Activated effector memory CD4-positive, alpha-beta T cell treated with Interleukin-2 at 50 U/mL for 16 hours (primary cell): ENCODE results near the gene RMC1.
A peak's percentile ranks its signal among the peaks of the same experiment; 100 is the strongest.
"Not testable (repeated sequence)": the region's sequence is repeated elsewhere in the genome, so short reads cannot be mapped to it uniquely, and the experiment has no call there.

Experiments
- DNase-seq: peaks from one replicate; pipeline ENCODE4 v3.0.0-alpha.2; 2020

Gene RMC1

GRCh38 chr18:23498877-23499276 is 4.4 kb upstream of the RMC1 start:
- peak; percentile 51 for DNase-seq

DNA sequence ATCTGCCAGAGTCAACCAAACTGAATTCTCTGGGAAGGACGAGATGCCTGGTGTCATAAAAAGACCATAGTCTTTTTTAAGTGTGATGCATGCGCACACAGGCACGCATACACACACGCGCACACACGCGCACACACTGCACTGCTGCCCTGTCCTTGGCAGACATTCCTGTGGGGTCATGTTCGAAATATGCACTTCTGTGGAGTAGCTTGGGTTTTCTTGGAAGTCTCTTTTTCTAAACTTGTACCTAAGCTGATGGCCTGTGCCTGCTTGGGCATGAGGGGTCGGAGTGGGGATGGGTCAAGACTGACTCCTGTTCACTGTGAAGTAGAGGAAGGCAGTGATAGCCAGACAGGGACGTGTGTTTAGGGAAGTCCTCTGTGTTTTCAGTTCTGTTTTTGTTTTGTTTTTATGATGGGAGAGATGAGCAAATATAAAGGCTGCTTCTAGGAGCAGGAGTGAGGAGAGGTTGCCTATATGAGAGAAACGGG is 4.0 kb upstream of the RMC1 start:
- DNase-seq = no peak

DNA sequence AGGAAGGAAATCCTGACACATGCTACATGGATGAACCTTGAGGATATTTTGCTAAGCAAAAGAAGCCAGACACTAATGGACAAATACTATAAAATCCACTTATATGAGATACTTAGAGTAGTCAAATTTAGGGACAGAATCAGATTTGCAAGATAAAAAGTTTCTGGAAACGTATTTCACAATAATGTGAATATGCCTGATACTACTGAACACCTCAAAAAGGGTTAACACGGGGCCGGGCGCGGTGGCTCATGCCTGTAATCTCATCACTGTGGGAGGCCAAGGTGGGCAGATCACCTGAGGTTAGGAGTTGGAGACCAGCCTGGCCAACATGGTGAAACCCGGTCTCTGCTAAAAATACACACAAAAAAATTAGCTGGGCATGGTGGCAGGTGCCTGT is 1.7 kb upstream of the RMC1 start:
- DNase-seq = no peak

- no peak for DNase-seq
Measured at GRCh38 chr18:23502516-23503037, 734 bp upstream of the RMC1 start.

DNA sequence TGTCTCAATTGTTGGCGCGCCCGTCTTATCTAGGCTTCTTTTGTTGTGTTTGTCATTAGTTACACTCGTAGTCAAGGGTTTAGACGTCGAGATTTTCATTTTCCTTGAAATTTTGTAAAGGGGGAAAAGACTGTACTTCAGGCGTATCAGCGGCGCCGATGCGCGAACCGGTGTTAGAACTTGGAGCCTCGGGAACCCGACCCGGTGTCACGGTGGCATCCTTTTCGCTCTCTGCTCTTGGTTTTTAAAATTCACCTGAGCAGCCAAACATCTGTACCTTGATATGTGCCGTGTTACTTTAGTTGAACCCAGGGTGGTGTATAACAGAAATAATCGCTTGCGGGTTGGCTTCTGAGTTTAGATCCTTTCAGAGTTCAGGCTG is 643 bp downstream of the RMC1 start:
- no peak for DNase-seq

- no peak for DNase-seq
Measured at GRCh38 chr18:23504720-23505119, 1.4 kb downstream of the RMC1 start.

DNA sequence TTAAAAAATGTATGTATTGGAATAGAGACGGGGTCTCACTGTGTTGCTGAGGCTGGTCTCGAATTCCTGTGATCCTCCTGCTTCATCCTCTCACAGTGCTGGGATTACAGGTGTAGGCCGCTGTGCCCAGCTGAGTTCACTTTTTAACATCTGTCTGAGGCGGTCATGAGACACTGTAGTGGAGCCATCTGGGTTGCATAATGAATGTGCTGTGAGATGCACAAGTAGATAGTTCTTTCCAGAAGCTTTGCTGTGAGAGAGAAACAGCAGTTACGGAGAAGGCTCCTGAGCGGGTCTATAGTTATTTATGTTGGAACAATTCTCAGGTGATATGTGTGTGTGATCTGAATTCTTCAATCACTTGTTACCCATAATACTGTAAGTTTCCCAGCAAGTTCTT is 3.1 kb downstream of the RMC1 start:
- DNase-seq = no peak

DNA sequence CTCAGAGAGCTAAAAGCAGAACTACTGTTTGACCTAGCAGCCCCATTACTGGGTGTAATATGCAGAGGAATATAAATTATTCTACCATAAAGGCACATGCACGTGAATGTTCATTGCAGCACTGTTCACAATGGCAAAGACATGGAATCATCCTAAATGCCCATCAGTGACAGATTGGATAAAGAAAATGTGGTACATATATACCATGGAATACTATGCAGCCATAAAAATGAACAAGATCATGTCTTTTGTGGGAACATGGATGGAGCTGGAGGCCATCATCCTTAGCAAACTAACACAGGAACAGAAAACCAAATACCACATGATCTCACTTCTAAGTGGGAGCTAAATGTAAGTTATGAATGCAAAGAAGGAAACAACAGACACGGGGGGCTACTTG is 7.6 kb downstream of the RMC1 start:
- not testable (repeated sequence) for DNase-seq

GRCh38 chr18:23512216-23512615 is 8.9 kb downstream of the RMC1 start:
- DNase-seq = not testable (repeated sequence)

GRCh38 chr18:23512641-23513040 is 9.3 kb downstream of the RMC1 start:
- DNase-seq = no peak

- peak; percentile 58 for DNase-seq
Measured at GRCh38 chr18:23515911-23516546, 12.7 kb downstream of the RMC1 start.

- DNase-seq = no peak
Measured at GRCh38 chr18:23519734-23520133, 16.4 kb downstream of the RMC1 start.

- DNase-seq = no peak
Measured at GRCh38 chr18:23521271-23521670, 18.0 kb downstream of the RMC1 start.

DNA sequence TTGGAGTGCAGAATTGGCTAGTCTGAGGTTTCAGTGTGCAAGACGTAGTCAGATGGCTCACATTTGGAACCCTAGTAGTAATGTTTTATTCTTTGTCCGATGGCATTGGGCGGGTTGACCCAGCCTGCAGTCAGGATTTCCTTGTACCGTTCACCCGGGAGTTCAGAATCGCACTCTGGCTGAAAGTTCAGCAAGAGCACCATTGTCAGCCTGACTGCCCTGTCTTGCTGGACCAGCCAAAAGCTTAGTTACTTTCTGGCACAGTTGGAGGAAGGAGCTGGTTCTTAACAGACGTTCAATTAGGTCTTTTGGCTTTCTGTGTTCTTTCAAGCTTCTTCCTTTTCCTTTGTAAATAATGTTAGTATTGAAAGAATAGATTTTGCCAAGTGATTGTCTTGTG is 18.6 kb downstream of the RMC1 start:
- DNase-seq = no peak

- DNase-seq = no peak
Measured at GRCh38 chr18:23523429-23524212, 20.3 kb downstream of the RMC1 start.

DNA sequence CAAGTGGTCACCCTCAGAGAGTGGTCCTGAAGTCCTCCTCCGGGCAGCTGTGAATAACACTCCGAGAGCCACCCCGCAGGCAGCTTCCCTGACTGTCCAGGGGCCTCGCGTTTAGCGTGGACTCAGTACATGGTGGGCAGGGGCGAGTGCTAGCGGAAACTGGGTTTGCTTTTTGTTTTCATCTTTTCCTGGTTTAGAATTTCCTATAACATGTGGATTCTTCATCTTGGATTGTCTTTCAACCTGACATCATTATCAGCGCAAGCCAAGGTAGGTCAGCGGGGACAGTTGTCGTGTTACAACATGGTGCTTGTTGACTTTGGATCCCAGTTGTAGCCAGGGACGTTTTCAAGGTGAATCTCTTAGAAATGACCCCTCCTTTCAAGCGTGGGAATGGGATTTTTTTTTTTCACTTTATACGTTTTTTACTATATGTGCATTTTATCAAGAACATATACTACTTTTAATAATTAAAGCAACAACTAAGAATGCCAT is 20.9 kb downstream of the RMC1 start:
- DNase-seq = no peak

DNA sequence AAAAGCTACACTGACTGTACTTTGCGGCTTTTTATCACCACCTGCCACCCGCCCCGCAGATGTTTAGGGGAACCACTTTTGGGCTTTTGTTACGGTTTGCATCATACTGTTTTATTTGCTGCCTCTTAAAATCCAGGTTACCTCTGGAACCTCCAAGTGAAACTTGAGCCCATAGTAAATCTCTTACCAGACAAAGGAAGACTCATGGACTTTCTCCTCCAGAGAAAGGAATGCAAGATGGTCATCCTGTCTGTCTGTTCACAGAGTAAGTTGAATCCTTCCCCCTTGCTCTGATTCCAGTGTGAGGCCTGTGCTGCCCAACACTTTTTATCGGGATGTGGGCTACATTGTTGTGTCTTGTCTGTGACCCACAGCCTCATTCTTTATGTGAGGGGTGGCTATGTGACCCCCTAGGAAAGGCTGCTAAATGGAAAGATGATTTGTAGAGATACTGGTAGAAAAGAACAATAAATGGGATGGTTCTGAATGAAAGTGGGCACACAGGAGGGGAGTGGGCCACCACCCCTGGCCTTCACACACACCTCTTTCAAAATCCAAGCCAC is 23.3 kb downstream of the RMC1 start:
- no peak for DNase-seq

DNA sequence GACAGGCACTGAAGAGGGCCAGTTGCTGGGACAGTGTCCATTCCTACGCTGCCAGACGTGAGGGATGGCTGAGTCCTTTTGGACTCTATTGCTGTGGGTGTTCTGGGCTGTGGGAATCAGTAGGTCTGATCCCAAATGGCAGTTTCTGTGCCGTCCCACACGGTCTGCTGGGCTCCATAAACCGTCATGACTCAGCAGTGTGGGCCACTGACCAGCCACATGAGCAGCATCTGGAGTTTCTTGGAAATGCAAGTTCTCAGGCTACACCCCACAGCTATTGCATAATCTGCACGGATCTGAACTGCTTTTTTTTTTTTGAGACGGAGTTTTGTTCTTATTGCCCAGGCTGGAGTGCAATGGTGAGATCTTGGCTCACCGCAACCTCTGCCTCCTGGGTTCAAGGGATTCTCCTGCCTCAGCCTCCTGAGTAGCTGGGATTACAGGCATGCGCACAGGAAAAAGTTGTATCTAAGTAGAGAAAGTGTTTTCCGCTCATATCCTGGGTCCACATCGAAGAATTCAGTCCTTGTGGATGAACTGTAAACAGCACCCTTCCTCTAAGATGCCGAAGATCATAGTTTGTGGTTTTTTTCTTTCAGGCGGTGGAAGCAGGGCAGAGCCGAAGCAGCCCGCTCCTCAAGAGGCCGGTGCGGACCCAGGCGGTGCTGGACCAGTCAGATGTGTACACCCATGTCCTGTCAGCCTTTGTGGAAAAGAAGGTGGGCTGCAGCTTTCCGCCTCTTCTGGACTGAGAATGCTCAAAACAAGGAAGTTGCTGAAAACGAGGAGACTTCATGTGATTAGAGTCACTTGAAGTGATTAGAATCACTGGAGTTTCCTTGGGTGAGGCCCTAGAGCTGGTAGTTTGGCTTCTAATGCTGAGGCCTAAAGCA is 25.5 kb downstream of the RMC1 start:
- no peak for DNase-seq

DNA sequence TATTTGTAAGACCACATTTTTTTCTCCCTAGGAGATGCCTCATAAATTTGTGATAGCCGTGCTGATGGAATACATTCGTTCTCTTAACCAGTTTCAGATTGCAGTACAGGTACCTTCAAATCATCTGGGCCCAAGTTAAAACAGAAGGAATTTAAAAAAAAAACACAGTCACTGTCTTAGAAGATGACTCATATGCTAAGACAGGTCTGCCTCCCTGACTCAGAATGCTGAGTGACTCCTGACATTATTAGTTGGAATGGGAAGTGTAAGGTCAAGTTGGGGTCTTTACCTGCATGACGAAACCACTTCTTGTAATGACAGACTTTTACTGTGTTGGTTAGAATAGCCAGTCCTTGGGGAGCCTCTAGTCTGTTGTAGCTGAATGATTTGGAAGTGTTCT is 26.3 kb downstream of the RMC1 start:
- DNase-seq = no peak

GRCh38 chr18:23530195-23530594 is 26.9 kb downstream of the RMC1 start:
- no peak for DNase-seq

GRCh38 chr18:23531912-23532311 is 28.6 kb downstream of the RMC1 start:
- DNase-seq = no peak

GRCh38 chr18:23532848-23533247 is 29.5 kb downstream of the RMC1 start:
- DNase-seq = no peak

DNA sequence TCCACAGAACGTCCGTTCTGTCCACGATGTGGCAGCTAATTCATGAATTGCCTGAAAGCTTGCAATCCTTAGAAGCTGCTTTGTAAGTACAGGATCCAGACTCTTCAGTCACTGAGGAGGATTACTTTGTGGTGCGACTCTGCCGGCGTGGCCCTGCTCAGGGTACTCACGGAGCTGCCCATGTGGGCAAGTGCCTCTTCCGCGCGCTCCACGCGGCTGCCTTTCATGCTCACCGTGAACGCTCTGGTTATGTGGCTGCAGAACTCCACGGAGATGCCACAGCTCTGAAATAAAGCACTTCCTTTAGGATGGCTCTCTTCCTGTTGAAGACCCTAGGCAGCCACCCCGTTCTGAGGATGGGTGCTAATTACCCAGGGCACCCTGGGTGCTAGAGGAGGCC is 31.0 kb downstream of the RMC1 start:
- no peak for DNase-seq
